ENCODE results near the gene DCC. TPM values are rescaled to one million over a fixed set of nuclear protein-coding genes. Genes with fewer than 3 reads are reported as not detected.

The DCC gene
- total and polyA plus RNA-seq, 2 donors (not counting 1 experiment from before 2014, with no cell fraction given): 0.14 TPM; not detected in 1

- H3K4me2 ChIP-seq (ENCODE audit: extremely low read depth, insufficient read depth, low read length): no peak overlapping the region
- H3K27ac ChIP-seq (ENCODE audit: insufficient read depth, low read length): no peak overlapping the region
- H3K9me3 ChIP-seq (ENCODE audit: control insufficient read depth, insufficient read depth, low read depth, low read length): no peaks in the 10 kb centered on the region
- no peaks in the 10 kb centered on the region for H4K20me1 ChIP-seq (ENCODE audit: control insufficient read depth, extremely low read depth, insufficient read depth, low read length)
- no peak for DNase-seq (ENCODE audit: low read depth in 2 of 2)
- no peak overlapping the region for H3K9ac ChIP-seq (ENCODE audit: insufficient read depth, low read length)
- H3K27me3 ChIP-seq (ENCODE audit: control insufficient read depth, insufficient read depth, low read length): no peaks in the 10 kb centered on the region
- H3K4me3 ChIP-seq (replicated peaks in 1 of 4; ENCODE audit: control extremely low read depth in 1 of 4, insufficient read depth in 1 of 4, low read depth in 3 of 4, low read length in 4 of 4): no peak overlapping the region
- H3K4me1 ChIP-seq (ENCODE audit: control insufficient read depth, extremely low read depth, insufficient read depth, low read length): no peaks in the 10 kb centered on the region
- no peaks in the 10 kb centered on the region for H3K79me2 ChIP-seq (ENCODE audit: control insufficient read depth, insufficient read depth, low read length)
- no peak overlapping the region for H2AFZ ChIP-seq (ENCODE audit: low read length)
- no peaks in the 10 kb centered on the region for H3K36me3 ChIP-seq (ENCODE audit: control insufficient read depth, insufficient read depth, low read length)
- no peak for TF ChIP-seq EZH2 (IDR thresholded peaks at IDR 0.05; ENCODE audit: low read length, missing control alignments)
- TF ChIP-seq CTCF (conservative IDR thresholded peaks at IDR 0.05 in 1 of 2, IDR thresholded peaks at IDR 0.05 in 1 of 2; ENCODE audit: low read depth in 1 of 2, low read length in 2 of 2): no peak
Measured at GRCh38 chr18:53543711-53544110, 1203.7 kb downstream of the DCC start.

GRCh38 chr18:53544917-53545316 lies 1204.9 kb downstream of the DCC start:
- no peak overlapping the region for H3K4me2 ChIP-seq (ENCODE audit: extremely low read depth, insufficient read depth, low read length)
- no peak overlapping the region for H3K9ac ChIP-seq (ENCODE audit: insufficient read depth, low read length)
- H3K27ac ChIP-seq (ENCODE audit: insufficient read depth, low read length): no peak overlapping the region
- no peaks in the 10 kb centered on the region for H3K9me3 ChIP-seq (ENCODE audit: control insufficient read depth, insufficient read depth, low read depth, low read length)
- no peaks in the 10 kb centered on the region for H4K20me1 ChIP-seq (ENCODE audit: control insufficient read depth, extremely low read depth, insufficient read depth, low read length)
- no peak for DNase-seq (ENCODE audit: low read depth in 2 of 2)
- TF ChIP-seq EZH2 (IDR thresholded peaks at IDR 0.05; ENCODE audit: low read length, missing control alignments) (no peak), CTCF (conservative IDR thresholded peaks at IDR 0.05 in 1 of 2, IDR thresholded peaks at IDR 0.05 in 1 of 2; ENCODE audit: low read depth in 1 of 2, low read length in 2 of 2) (no peak)
- H3K36me3 ChIP-seq (ENCODE audit: control insufficient read depth, insufficient read depth, low read length): no peaks in the 10 kb centered on the region
- no peak overlapping the region for H2AFZ ChIP-seq (ENCODE audit: low read length)
- H3K4me3 ChIP-seq (replicated peaks in 1 of 4; ENCODE audit: control extremely low read depth in 1 of 4, insufficient read depth in 1 of 4, low read depth in 3 of 4, low read length in 4 of 4): no peak overlapping the region
- H3K79me2 ChIP-seq (ENCODE audit: control insufficient read depth, insufficient read depth, low read length): no peaks in the 10 kb centered on the region
- H3K4me1 ChIP-seq (ENCODE audit: control insufficient read depth, extremely low read depth, insufficient read depth, low read length): no peaks in the 10 kb centered on the region
- no peaks in the 10 kb centered on the region for H3K27me3 ChIP-seq (ENCODE audit: control insufficient read depth, insufficient read depth, low read length)

DNA sequence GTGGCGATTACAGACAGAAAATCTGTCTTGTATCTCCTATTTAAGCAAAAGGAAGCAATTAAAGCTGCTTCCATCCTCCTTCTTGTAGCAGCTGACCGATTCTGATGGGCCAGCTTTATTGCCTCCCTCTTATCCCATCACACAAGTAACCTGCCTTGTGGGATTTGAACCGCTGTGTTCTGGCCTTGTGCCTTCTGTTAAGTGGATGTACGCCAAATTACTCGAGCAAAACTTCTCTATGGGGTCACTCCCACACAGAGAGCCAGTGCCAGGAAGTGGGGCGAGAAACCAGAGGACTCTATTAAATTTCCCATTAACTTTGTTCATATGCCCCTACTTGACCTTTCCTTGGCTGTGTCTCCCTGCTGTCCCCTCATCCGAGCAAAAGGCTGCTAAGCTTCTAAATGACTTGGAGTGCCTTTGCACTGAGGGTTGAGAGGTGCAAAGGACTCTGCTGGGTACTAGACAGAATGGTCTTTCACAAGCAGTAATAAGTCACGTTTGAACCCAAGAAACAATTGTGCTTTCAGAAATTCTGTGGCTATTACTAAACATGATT lies 1212.0 kb downstream of the DCC start:
- H3K9me3 ChIP-seq (ENCODE audit: control insufficient read depth, insufficient read depth, low read depth, low read length): no peaks in the 10 kb centered on the region
- H3K27me3 ChIP-seq (ENCODE audit: control insufficient read depth, insufficient read depth, low read length): no peaks in the 10 kb centered on the region
- DNase-seq (ENCODE audit: low read depth in 2 of 2): no peak
- H3K4me3 ChIP-seq (replicated peaks in 1 of 4; ENCODE audit: control extremely low read depth in 1 of 4, insufficient read depth in 1 of 4, low read depth in 3 of 4, low read length in 4 of 4): no peak overlapping the region
- no peaks in the 10 kb centered on the region for H3K79me2 ChIP-seq (ENCODE audit: control insufficient read depth, insufficient read depth, low read length)
- H3K27ac ChIP-seq (ENCODE audit: insufficient read depth, low read length): no peak overlapping the region
- H3K4me2 ChIP-seq (ENCODE audit: extremely low read depth, insufficient read depth, low read length): no peak overlapping the region
- H3K36me3 ChIP-seq (ENCODE audit: control insufficient read depth, insufficient read depth, low read length): no peaks in the 10 kb centered on the region
- H3K4me1 ChIP-seq (ENCODE audit: control insufficient read depth, extremely low read depth, insufficient read depth, low read length): no peaks in the 10 kb centered on the region
- H4K20me1 ChIP-seq (ENCODE audit: control insufficient read depth, extremely low read depth, insufficient read depth, low read length): no peaks in the 10 kb centered on the region
- H2AFZ ChIP-seq (ENCODE audit: low read length): no peak overlapping the region
- H3K9ac ChIP-seq (ENCODE audit: insufficient read depth, low read length): no peak overlapping the region
- no peak for TF ChIP-seq EZH2 (IDR thresholded peaks at IDR 0.05; ENCODE audit: low read length, missing control alignments)
- no peak for TF ChIP-seq CTCF (conservative IDR thresholded peaks at IDR 0.05 in 1 of 2, IDR thresholded peaks at IDR 0.05 in 1 of 2; ENCODE audit: low read depth in 1 of 2, low read length in 2 of 2)

Data from fibroblast of lung (primary cell).